ENCODE data around the gene HAND2. TPM values are rescaled to one million over a fixed set of nuclear protein-coding genes. Genes with fewer than 3 reads are reported as not detected.

HAND2 gene
- total RNA-seq, 4 donors from 2014 or later, result 0.66 to 2.4 (median 0.89) TPM

DNA sequence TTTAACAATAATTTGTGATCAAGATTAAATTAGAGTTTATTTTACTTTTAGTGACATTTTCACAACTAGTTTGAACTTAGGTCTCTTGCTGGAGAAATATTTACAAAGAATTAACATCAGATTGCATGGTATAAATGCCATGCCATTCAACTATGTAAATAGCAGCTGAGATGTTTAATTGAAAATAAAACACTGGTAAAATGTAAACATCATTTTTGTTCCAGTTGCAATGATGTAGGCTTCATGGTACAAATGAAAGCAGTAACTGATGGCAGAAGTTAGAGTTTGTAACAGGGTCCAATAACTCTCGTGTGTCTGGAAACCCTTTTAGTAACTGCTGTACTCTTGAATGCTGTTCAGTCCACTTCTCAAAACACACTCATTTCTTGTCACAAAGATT lies 43.7 kb upstream of the HAND2 start:
- in situ Hi-C loops (cut with MboI; ENCODE audit: low sequenced_read_pairs in 4 of 4), result no loop called here
- no peaks in the 10 kb centered on the region for H3K27me3 ChIP-seq
- no peak overlapping the region for H3K27ac ChIP-seq
- DNase-seq, result no peak
- H3K36me3 ChIP-seq, result no peaks in the 10 kb centered on the region
- intact Hi-C loops (cut with DNase I; ENCODE audit: low total_unique reads), result no loop called here
- no peak for ATAC-seq
- H3K4me1 ChIP-seq, result no peaks in the 10 kb centered on the region
- no peaks in the 10 kb centered on the region for H3K9me3 ChIP-seq
- H3K4me3 ChIP-seq, result no peak overlapping the region
- no peak for TF ChIP-seq CTCF (IDR thresholded peaks at IDR 0.05 in 4 of 5, conservative IDR thresholded peaks at IDR 0.05 in 1 of 5)
- TF ChIP-seq POLR2A (IDR thresholded peaks at IDR 0.05), result no peak

GRCh38 chr4:173573286-173573685 lies 43.3 kb upstream of the HAND2 start:
- Histone ChIP-seq H3K27me3 (no peaks in the 10 kb centered on the region), H3K9me3 (no peaks in the 10 kb centered on the region), H3K36me3 (no peaks in the 10 kb centered on the region), H3K4me3 (no peak overlapping the region), H3K27ac (no peak overlapping the region), H3K4me1 (no peaks in the 10 kb centered on the region)
- intact Hi-C loops (cut with DNase I; ENCODE audit: low total_unique reads), result no loop called here
- DNase-seq (no peak), ATAC-seq (no peak)
- in situ Hi-C loops (cut with MboI; ENCODE audit: low sequenced_read_pairs in 4 of 4), result no loop called here
- TF ChIP-seq POLR2A (IDR thresholded peaks at IDR 0.05) (no peak), CTCF (IDR thresholded peaks at IDR 0.05 in 4 of 5, conservative IDR thresholded peaks at IDR 0.05 in 1 of 5) (no peak)

DNA sequence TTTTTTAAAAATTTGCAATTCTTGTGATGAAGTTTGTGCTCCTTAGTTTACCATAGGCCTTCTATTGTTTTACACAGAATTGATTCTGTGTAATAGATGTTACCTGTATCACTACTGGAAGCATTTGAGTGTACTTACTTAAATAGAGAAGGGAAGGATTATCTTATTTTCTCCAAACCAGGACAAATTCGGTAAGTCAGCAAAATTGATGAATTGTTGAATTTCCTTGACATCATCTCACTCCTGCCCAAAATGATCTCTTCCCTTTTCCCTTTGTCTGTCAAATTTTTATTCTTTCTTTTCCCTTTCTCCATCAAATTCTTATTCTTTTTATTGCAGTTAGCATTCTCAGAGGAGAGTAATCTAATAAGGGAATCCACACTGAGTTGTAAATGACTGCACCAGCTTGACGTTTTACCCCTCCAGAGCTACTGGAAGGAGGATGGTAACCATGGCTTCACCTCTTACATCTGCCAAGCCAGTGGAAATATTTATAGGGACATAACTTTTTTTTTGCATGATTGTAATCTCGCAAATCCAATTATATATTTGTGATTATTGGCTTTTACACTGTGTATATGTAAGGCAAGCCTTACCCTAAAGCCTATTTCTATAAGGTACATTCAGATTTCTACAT lies 42.6 kb upstream of the HAND2 start:
- TF ChIP-seq CTCF (IDR thresholded peaks at IDR 0.05 in 4 of 5, conservative IDR thresholded peaks at IDR 0.05 in 1 of 5), result no peak
- no peak for TF ChIP-seq POLR2A (IDR thresholded peaks at IDR 0.05)
- H3K27ac ChIP-seq, result no peak overlapping the region
- ATAC-seq (no peak), DNase-seq (no peak)
- H3K9me3 ChIP-seq, result no peaks in the 10 kb centered on the region
- intact Hi-C loops (cut with DNase I; ENCODE audit: low total_unique reads) (no loop called here), in situ Hi-C loops (cut with MboI; ENCODE audit: low sequenced_read_pairs in 4 of 4) (no loop called here)
- no peak overlapping the region for H3K4me3 ChIP-seq
- H3K4me1 ChIP-seq, result no peaks in the 10 kb centered on the region
- no peaks in the 10 kb centered on the region for H3K27me3 ChIP-seq
- H3K36me3 ChIP-seq, result no peaks in the 10 kb centered on the region

GRCh38 chr4:173571620-173572019 lies 41.6 kb upstream of the HAND2 start:
- H3K4me3 ChIP-seq, result no peak overlapping the region
- in situ Hi-C loops (cut with MboI; ENCODE audit: low sequenced_read_pairs in 4 of 4), result no loop called here
- no peaks in the 10 kb centered on the region for H3K27me3 ChIP-seq
- no peaks in the 10 kb centered on the region for H3K9me3 ChIP-seq
- H3K36me3 ChIP-seq, result no peaks in the 10 kb centered on the region
- no peak for TF ChIP-seq POLR2A (IDR thresholded peaks at IDR 0.05)
- no peak for TF ChIP-seq CTCF (IDR thresholded peaks at IDR 0.05 in 4 of 5, conservative IDR thresholded peaks at IDR 0.05 in 1 of 5)
- intact Hi-C loops (cut with DNase I; ENCODE audit: low total_unique reads), result no loop called here
- no peaks in the 10 kb centered on the region for H3K4me1 ChIP-seq
- no peak overlapping the region for H3K27ac ChIP-seq
- ATAC-seq (no peak), DNase-seq (no peak)

DNA sequence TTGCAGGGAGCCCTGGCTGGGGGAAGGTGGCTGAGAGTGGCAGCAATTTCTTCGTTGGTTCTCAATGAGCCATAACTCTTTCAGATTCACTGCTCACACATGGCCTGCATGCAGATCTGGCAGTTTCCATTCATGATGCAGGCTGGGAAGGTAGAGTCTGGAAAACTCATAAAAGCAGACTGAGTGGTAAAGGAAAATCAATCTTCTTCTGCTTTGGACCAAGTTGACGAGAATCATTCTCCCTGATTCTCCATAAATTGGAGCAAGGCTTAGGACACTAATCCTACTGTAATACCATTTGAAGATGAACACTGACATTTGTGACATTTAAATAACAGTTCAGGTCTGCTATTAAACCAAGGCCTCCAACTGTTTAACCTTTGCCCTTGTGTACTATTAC lies 35.3 kb upstream of the HAND2 start:
- in situ Hi-C loops (cut with MboI; ENCODE audit: low sequenced_read_pairs in 4 of 4) (no loop called here), intact Hi-C loops (cut with DNase I; ENCODE audit: low total_unique reads) (no loop called here)
- Histone ChIP-seq H3K4me3 (no peak overlapping the region), H3K36me3 (no peaks in the 10 kb centered on the region), H3K27me3 (no peaks in the 10 kb centered on the region), H3K9me3 (no peaks in the 10 kb centered on the region), H3K4me1 (no peaks in the 10 kb centered on the region), H3K27ac (no peak overlapping the region)
- TF ChIP-seq POLR2A (IDR thresholded peaks at IDR 0.05), result no peak
- TF ChIP-seq CTCF (IDR thresholded peaks at IDR 0.05 in 4 of 5, conservative IDR thresholded peaks at IDR 0.05 in 1 of 5), result no peak
- no peak for ATAC-seq
- no peak for DNase-seq

Measured in gastrocnemius medialis (tissue), 4 donors.